Cardiac muscle cell (in vitro differentiated cells and primary cell): ENCODE results near the gene YWHAH. TPM values are rescaled to one million over a fixed set of nuclear protein-coding genes. Genes with fewer than 3 reads are reported as not detected.

ENCODE experiments used
- DNase-seq, 2 donors: peaks; one replicate each; pipeline versions ENCODE4 v3.0.0 to v3.0.0-alpha.2; 2010 to 2017; ENCODE audit warnings: low read depth in 1 of 2, low spot score in 1 of 2
- H3K27ac ChIP-seq: fragments of 200-600 bp; sonication (generic); 2 replicates; pipeline ENCODE4 v1.5.1; 2016
- H3K27me3 ChIP-seq: fragments of 200-600 bp; sonication (generic); 2 replicates; pipeline ENCODE4 v1.6.0; 2016; ENCODE audit warnings: control low read depth
- H3K36me3 ChIP-seq: fragments of 200-600 bp; sonication (generic); 2 replicates; pipeline ENCODE4 v1.5.1; 2016; ENCODE audit warnings: control low read depth
- H3K4me1 ChIP-seq: fragments of 200-600 bp; sonication (generic); 2 replicates; pipeline ENCODE4 v1.8.1; 2017; ENCODE audit warnings: low read depth, mild to moderate bottlenecking, mixed run types
- H3K4me3 ChIP-seq: fragments of 200-600 bp; sonication (generic); 2 replicates; pipeline ENCODE4 v1.5.1; 2016; ENCODE audit warnings: mild to moderate bottlenecking
- H3K9me3 ChIP-seq: fragments of 200-600 bp; sonication (generic); 2 replicates; pipeline ENCODE4 v1.5.1; 2017; ENCODE audit warnings: low read depth, mild to moderate bottlenecking, control low read depth
- polyA plus RNA-seq: library from polyadenylated mRNA; unstranded; fragments of >200 nt; fragmentation: Nextera tagmentation; extraction: Ambion mirVana; gene quantifications from 2 replicates; pipeline ENCODE4 v1.2.1, GENCODE V29; 2016
- total RNA-seq: library from RNA; depleted of rRNA; stranded (reverse); fragments of >200 nt; gene quantifications from 2 replicates; pipeline ENCODE4 v1.2.3, GENCODE V29; 2016
- TF ChIP-seq, protein P1 (sequence below): IDR thresholded peaks from 2 replicates; pipeline ENCODE4 v1.5.1; 2012; ENCODE audit warnings: low read depth, mild to moderate bottlenecking, low read length

YWHAH gene
- total and polyA plus RNA-seq, 2 experiments from 2014 or later = 70.8 to 143 TPM

DNA sequence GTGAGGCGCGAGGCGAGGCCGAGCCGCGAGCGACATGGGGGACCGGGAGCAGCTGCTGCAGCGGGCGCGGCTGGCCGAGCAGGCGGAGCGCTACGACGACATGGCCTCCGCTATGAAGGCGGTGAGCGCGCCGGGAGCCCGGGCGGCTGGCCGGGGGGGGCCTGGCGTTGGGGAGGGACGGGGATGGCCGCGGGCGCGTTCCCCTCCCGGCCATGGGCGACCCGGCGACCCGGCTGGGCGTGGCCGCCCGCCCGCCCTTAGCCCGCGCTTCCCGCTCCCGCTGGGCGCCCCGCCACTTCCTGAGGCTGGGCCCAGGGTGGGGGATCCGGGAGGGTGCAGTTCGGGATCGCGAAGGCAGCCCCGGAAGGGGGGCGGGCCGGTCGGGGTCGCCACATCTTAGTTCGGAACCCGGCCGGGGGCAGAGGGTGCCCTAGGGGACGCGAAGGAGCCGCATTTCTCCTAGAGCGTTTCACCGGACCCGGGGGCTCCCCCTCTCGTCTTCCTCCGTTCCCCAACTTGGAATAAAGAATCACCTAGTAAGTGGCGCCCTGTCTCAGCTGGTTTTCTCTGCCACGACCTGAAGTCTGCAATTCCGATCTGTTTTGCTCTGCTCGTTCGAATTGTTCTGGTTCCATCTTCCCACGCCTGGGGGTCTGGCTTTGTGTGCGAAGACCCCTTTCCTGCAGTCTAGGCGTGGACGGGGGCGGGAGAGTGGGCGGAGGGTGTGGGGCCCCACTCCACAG is 536 bp downstream of the YWHAH start:
- no peaks in the 10 kb centered on the region for H3K27me3 ChIP-seq
- TF ChIP-seq, protein P1, sequence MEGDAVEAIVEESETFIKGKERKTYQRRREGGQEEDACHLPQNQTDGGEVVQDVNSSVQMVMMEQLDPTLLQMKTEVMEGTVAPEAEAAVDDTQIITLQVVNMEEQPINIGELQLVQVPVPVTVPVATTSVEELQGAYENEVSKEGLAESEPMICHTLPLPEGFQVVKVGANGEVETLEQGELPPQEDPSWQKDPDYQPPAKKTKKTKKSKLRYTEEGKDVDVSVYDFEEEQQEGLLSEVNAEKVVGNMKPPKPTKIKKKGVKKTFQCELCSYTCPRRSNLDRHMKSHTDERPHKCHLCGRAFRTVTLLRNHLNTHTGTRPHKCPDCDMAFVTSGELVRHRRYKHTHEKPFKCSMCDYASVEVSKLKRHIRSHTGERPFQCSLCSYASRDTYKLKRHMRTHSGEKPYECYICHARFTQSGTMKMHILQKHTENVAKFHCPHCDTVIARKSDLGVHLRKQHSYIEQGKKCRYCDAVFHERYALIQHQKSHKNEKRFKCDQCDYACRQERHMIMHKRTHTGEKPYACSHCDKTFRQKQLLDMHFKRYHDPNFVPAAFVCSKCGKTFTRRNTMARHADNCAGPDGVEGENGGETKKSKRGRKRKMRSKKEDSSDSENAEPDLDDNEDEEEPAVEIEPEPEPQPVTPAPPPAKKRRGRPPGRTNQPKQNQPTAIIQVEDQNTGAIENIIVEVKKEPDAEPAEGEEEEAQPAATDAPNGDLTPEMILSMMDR = no peak
- DNase-seq = peak; percentile 19 to 52
- H3K36me3 ChIP-seq = no peaks in the 10 kb centered on the region
- peak overlapping the region; percentile 98 for H3K27ac ChIP-seq
- H3K4me1 ChIP-seq = peaks cover 13% of the 10 kb centered on the region
- H3K4me3 ChIP-seq = peak overlapping the region; percentile 95
- no peaks in the 10 kb centered on the region for H3K9me3 ChIP-seq

DNA sequence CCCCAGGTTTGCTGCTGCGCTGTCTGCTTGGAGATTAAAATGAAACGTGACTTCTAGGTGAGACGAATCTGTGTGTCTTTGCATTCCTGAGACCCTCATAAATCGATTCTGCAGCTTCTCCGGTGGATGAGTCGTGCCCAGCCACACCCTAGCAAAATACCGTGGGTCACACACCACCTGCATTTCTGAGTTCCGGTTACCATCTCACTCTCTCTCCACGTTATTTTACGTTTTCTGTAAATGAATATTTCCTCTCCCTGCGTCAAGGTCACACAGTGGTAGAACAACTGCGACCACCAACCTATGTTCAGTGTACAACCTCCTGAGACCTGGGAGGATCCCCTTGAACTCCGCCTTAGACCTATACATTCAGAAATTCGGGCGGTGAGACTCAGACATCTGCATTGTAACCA is 1.1 kb downstream of the YWHAH start:
- Histone ChIP-seq H3K27ac (peak overlapping the region; percentile 98), H3K4me1 (peaks cover 13% of the 10 kb centered on the region), H3K27me3 (no peaks in the 10 kb centered on the region), H3K36me3 (no peaks in the 10 kb centered on the region), H3K9me3 (no peaks in the 10 kb centered on the region), H3K4me3 (peak overlapping the region; percentile 95)
- DNase-seq = no peak
- TF ChIP-seq, protein P1 = no peak

DNA sequence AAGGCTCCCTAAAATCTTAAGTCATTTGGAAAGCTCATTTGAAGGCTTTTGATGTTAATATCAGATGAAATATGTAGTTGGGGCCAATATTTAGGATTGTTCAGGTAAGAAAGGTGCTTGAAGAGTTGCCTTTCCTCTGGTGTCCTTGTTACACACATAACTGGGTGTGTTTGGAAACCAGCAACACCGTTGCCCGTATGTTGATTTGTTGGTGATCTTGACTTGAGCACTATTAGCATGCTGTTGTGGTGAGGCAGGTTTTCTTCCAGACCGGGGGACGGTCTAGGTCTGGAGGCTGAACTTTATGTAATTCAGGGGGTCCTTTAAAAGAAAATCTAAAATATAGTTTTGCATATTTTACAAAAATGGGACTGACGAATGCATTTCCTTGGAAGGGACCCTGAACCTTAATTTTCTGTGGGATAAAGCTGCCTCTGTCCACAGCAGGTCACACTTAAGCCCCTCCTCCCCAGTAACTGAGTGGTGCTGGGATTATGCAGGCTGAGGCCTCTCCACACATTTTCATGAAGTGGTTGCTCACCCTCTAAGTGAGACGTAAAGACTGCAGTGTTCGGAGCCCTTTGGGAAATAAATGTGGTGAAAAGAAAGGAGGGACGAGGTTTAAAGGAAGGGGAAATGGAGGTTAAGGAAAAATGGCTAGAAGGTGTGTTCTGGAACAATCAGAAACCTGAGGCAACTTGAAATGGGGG is 1.8 kb downstream of the YWHAH start:
- Histone ChIP-seq H3K27me3 (no peaks in the 10 kb centered on the region), H3K4me3 (peak overlapping the region; percentile 95), H3K36me3 (no peaks in the 10 kb centered on the region), H3K27ac (peak overlapping the region; percentile 98), H3K4me1 (peaks cover 13% of the 10 kb centered on the region), H3K9me3 (no peaks in the 10 kb centered on the region)
- peak; percentile 38 to 60 for DNase-seq
- TF ChIP-seq, protein P1 = no peak

DNA sequence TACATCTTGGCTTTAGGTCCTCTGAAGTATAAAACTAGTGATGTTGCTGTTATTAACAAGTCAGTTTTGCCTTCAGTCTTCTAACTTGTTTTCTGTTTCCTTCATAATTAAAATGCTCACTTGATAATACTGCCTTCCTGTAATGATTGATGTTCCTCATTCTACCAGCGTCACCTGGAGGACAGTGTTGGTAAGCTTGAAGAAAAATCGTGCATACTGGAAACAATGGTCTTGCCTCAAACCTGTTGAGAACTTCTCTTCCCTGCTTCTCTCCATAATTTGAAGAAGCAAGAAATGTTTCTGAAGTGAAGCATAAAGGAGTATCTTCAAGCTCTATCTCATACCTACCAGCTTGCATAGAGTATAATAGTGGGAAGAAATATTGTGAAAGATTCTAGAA is 3.0 kb downstream of the YWHAH start:
- DNase-seq = peak in 1 of 2 donors; percentile 41
- peaks cover 13% of the 10 kb centered on the region for H3K4me1 ChIP-seq
- H3K27me3 ChIP-seq = no peaks in the 10 kb centered on the region
- H3K27ac ChIP-seq = no peak overlapping the region
- H3K36me3 ChIP-seq = no peaks in the 10 kb centered on the region
- H3K9me3 ChIP-seq = no peaks in the 10 kb centered on the region
- TF ChIP-seq, protein P1 = peak; percentile 48
- no peak overlapping the region for H3K4me3 ChIP-seq

DNA sequence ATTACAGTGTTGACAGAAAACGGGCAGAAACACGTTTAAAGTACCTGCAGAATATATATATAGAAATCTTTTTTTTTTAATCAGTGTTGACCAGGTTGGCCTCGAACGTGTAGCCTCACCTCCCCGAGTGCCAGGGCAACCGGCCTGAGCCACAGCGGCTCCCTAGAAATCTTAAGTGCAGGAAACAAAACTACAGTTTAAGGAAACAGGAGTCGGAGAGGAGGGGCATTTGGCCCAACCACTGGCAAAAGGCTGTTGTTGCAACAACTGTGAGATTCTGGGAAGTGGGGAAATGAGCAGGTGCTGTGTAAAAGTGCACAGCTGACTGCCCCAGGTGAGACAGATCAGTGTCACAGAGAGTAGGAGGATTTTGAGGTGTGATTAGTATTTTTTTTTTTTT is 3.7 kb downstream of the YWHAH start:
- H3K4me3 ChIP-seq = no peak overlapping the region
- no peaks in the 10 kb centered on the region for H3K36me3 ChIP-seq
- H3K4me1 ChIP-seq = peaks cover 13% of the 10 kb centered on the region
- no peaks in the 10 kb centered on the region for H3K9me3 ChIP-seq
- H3K27ac ChIP-seq = no peak overlapping the region
- H3K27me3 ChIP-seq = no peaks in the 10 kb centered on the region
- DNase-seq = no peak
- TF ChIP-seq, protein P1 = no peak
